AG10803 (cell line): ENCODE measurements around the gene RMDN3.
A peak's percentile ranks its signal among the peaks of the same experiment; 100 is the strongest.

ENCODE experiments used
- DNase-seq: peaks from one replicate; pipeline ENCODE4 v3.0.0; 2010; ENCODE audit warnings: low read depth
- H3K4me3 ChIP-seq: 2 replicates; pipeline ENCODE4 v1.5.1; 2011; ENCODE audit warnings: mild to moderate bottlenecking, low read length, control low read depth
- CTCF ChIP-seq: conservative IDR thresholded peaks from 2 replicates; pipeline ENCODE4 v1.5.1; 2011; ENCODE audit warnings: mild to moderate bottlenecking, low read length, control low read depth, inconsistent platforms

Gene RMDN3

GRCh38 chr15:40693904-40694687, 61.0 kb downstream of the RMDN3 start:
- H3K4me3 ChIP-seq = peak overlapping the region; percentile 66
- TF ChIP-seq CTCF = no peak
- no peak for DNase-seq

GRCh38 chr15:40691737-40692136, 63.3 kb downstream of the RMDN3 start:
- TF ChIP-seq CTCF = no peak
- peak; percentile 13 for DNase-seq
- H3K4me3 ChIP-seq = no peak overlapping the region

GRCh38 chr15:40688932-40689799, 65.9 kb downstream of the RMDN3 start:
- no peak for DNase-seq
- TF ChIP-seq CTCF = no peak
- no peak overlapping the region for H3K4me3 ChIP-seq
